Caco-2 (cell line): Measurements from ENCODE around the gene TRDN. TPM values are rescaled to one million over a fixed set of nuclear protein-coding genes. Genes with fewer than 3 reads are reported as not detected.

Source experiments
- BruUV-seq: library from RNA; stranded (reverse); fragments of 400-500 nt; replicated peaks from 2 replicates; lab custom pipeline; 2021; lab: Mats Ljungman, UMichigan
- CTCF ChIA-PET: fragments of 300-600 bp; sonication (Branson Sonifier 250); formaldehyde crosslinking; loops from one replicate; lab custom pipeline; 2022; ENCODE audit warnings: antibody characterized with exemption; lab: Charles Lee
- POLR2A ChIA-PET: fragments of 300-600 bp; sonication (Branson Sonifier 250); formaldehyde crosslinking; loops from one replicate; lab custom pipeline; 2022; ENCODE audit warnings: antibody characterized with exemption; lab: Charles Lee
- DNase-seq, 2 experiments: peaks; one replicate each; pipeline versions ENCODE4 v3.0.0 to v3.0.0-alpha.2; 2020 to 2022
- H3K27me3 ChIP-seq: replicated peaks from 2 replicates; pipeline ENCODE4 v1.6.0; 2011; ENCODE audit warnings: low read length; ENCODE audit not compliant: control insufficient read depth, insufficient read depth
- H3K36me3 ChIP-seq: 2 replicates; pipeline ENCODE4 v1.5.1; 2011; ENCODE audit warnings: low read length; ENCODE audit not compliant: control insufficient read depth, insufficient read depth
- H3K4me1 ChIP-seq: fragments of 250-450 bp; sonication (Bioruptor Pico); 2 replicates; pipeline ENCODE4 v1.5.1; 2020; ENCODE audit warnings: mild to moderate bottlenecking
- H3K4me3 ChIP-seq: 2 replicates; pipeline ENCODE4 v1.5.1; 2011; ENCODE audit warnings: low read depth, mild to moderate bottlenecking, control low read depth, low read length
- H3K9me3 ChIP-seq: fragments of 250-450 bp; sonication (Bioruptor Pico); 2 replicates; pipeline ENCODE4 v1.5.1; 2020; ENCODE audit warnings: mild to moderate bottlenecking, moderate library complexity
- H3K27ac Mint-ChIP-seq: one replicate; pipeline ENCODE4 v1.8.0; 2022; ENCODE audit warnings: mixed read lengths; ENCODE audit not compliant: unreplicated experiment
- H3K27me3 Mint-ChIP-seq: one replicate; pipeline ENCODE4 v1.8.0; 2022; ENCODE audit warnings: mixed read lengths; ENCODE audit not compliant: insufficient read depth, unreplicated experiment
- H3K36me3 Mint-ChIP-seq: one replicate; pipeline ENCODE4 v1.8.0; 2022; ENCODE audit warnings: mild to moderate bottlenecking, mixed read lengths; ENCODE audit not compliant: insufficient read depth, unreplicated experiment
- H3K4me1 Mint-ChIP-seq: one replicate; pipeline ENCODE4 v1.8.0; 2022; ENCODE audit warnings: low read depth, mixed read lengths; ENCODE audit not compliant: unreplicated experiment
- H3K4me3 Mint-ChIP-seq: one replicate; pipeline ENCODE4 v1.8.0; 2022; ENCODE audit warnings: mild to moderate bottlenecking, moderate library complexity, mixed read lengths; ENCODE audit not compliant: unreplicated experiment
- H3K9me3 Mint-ChIP-seq: one replicate; pipeline ENCODE4 v1.8.0; 2022; ENCODE audit warnings: mixed read lengths; ENCODE audit not compliant: unreplicated experiment
- CTCF ChIP-seq, 2 experiments: fragments of 200-600 bp in 1 of 2; IDR thresholded peaks; 1 replicate in 1 of 2; 2 replicates in 1 of 2; pipeline versions ENCODE4 v1.5.1 to v1.8.0; 2011 to 2022; ENCODE audit warnings: antibody characterized with exemption in 1 of 2, control low read depth in 1 of 2, inconsistent platforms in 1 of 2, low read depth in 1 of 2, low read length in 1 of 2, mild to moderate bottlenecking in 1 of 2, moderate library complexity in 1 of 2; ENCODE audit not compliant: insufficient read depth in 1 of 2, severe bottlenecking in 1 of 2, unreplicated experiment in 1 of 2
- intact Hi-C: fragments of 100-400 bp; cut with micrococcal nuclease; formaldehyde crosslinking; loops from one replicate; pipeline ENCODE4 v1.10.0; 2022; ENCODE audit not compliant: unreplicated experiment
- total RNA-seq: library from RNA; stranded (reverse); gene quantifications from 2 replicates; pipeline ENCODE4 v1.2.3, GENCODE V29; 2022

The TRDN gene
- total RNA-seq, 1 experiment from 2014 or later, result not detected

- H3K27ac Mint-ChIP-seq, result no peak overlapping the region
- no peaks in the 10 kb centered on the region for H3K4me1 ChIP-seq
- ChIA-PET CTCF (no interaction called here), POLR2A (no interaction called here)
- peaks cover 9% of the 10 kb centered on the region for H3K9me3 Mint-ChIP-seq
- intact Hi-C loops, result no loop called here
- H3K27me3 ChIP-seq, result no peaks in the 10 kb centered on the region
- H3K27me3 Mint-ChIP-seq, result no peaks in the 10 kb centered on the region
- H3K9me3 ChIP-seq, result no peaks in the 10 kb centered on the region
- TF ChIP-seq CTCF (IDR thresholded peaks at IDR 0.05; ENCODE audit: insufficient read depth in 1 of 2, low read depth in 1 of 2, low read length in 1 of 2, severe bottlenecking in 1 of 2, unreplicated experiment in 1 of 2), result no peak
- no peak overlapping the region for H3K4me3 ChIP-seq
- H3K36me3 ChIP-seq, result no peaks in the 10 kb centered on the region
- H3K4me1 Mint-ChIP-seq, result no peaks in the 10 kb centered on the region
- H3K4me3 Mint-ChIP-seq, result no peak overlapping the region
- BruUV-seq, result no TSS peak
- no peaks in the 10 kb centered on the region for H3K36me3 Mint-ChIP-seq
- no peak for DNase-seq
Observed at GRCh38 chr6:123648723-123649122, 12.0 kb upstream of the TRDN start.

- Mint-ChIP-seq H3K4me1 (no peaks in the 10 kb centered on the region), H3K9me3 (peaks cover 9% of the 10 kb centered on the region), H3K27me3 (no peaks in the 10 kb centered on the region), H3K4me3 (no peak overlapping the region), H3K27ac (no peak overlapping the region), H3K36me3 (no peaks in the 10 kb centered on the region)
- intact Hi-C loops, result no loop called here
- Histone ChIP-seq H3K9me3 (no peaks in the 10 kb centered on the region), H3K36me3 (no peaks in the 10 kb centered on the region), H3K4me1 (no peaks in the 10 kb centered on the region), H3K27me3 (no peaks in the 10 kb centered on the region), H3K4me3 (no peak overlapping the region)
- no peak for TF ChIP-seq CTCF (IDR thresholded peaks at IDR 0.05; ENCODE audit: insufficient read depth in 1 of 2, low read depth in 1 of 2, low read length in 1 of 2, severe bottlenecking in 1 of 2, unreplicated experiment in 1 of 2)
- POLR2A ChIA-PET, result no interaction called here
- CTCF ChIA-PET, result no interaction called here
- no TSS peak for BruUV-seq
- DNase-seq, result no peak
Observed at GRCh38 chr6:123648020-123648580, 11.3 kb upstream of the TRDN start.

- Mint-ChIP-seq H3K27me3 (peaks cover 7% of the 10 kb centered on the region), H3K4me3 (no peak overlapping the region), H3K9me3 (no peaks in the 10 kb centered on the region), H3K36me3 (no peaks in the 10 kb centered on the region), H3K4me1 (no peaks in the 10 kb centered on the region), H3K27ac (no peak overlapping the region)
- Histone ChIP-seq H3K9me3 (no peaks in the 10 kb centered on the region), H3K4me1 (no peaks in the 10 kb centered on the region), H3K4me3 (no peak overlapping the region), H3K27me3 (no peaks in the 10 kb centered on the region), H3K36me3 (no peaks in the 10 kb centered on the region)
- TF ChIP-seq CTCF (IDR thresholded peaks at IDR 0.05; ENCODE audit: insufficient read depth in 1 of 2, low read depth in 1 of 2, low read length in 1 of 2, severe bottlenecking in 1 of 2, unreplicated experiment in 1 of 2), result no peak
- DNase-seq, result no peak
- ChIA-PET CTCF (no interaction called here), POLR2A (no interaction called here)
- BruUV-seq, result no TSS peak
- intact Hi-C loops, result no loop called here
Observed at GRCh38 chr6:123641497-123641896, 4.7 kb upstream of the TRDN start.
